Kidney (tissue), 14 donors: ENCODE data around the gene ERICH4. TPM values are rescaled to one million over a fixed set of nuclear protein-coding genes. Genes with fewer than 3 reads are reported as not detected.

Experiments used
- DNase-seq, 5 donors: peaks; one replicate each; pipeline ENCODE4 v3.0.0-alpha.2; 2013 to 2020
- FAIRE-seq: peaks from 2 replicates; lab custom pipeline; 2012; peaks lifted over from hg19 to GRCh38; lab: Jason Lieb, UNC
- H3K27ac ChIP-seq, 2 donors: one replicate each; pipeline ENCODE4 v1.7.0; 2013; ENCODE audit warnings: low read depth in 2 of 2, low read length in 2 of 2, inconsistent platforms in 1 of 2
- H3K27me3 ChIP-seq: one replicate; pipeline ENCODE4 v1.7.1; 2013; ENCODE audit warnings: low read length, inconsistent platforms; ENCODE audit not compliant: control insufficient read depth, insufficient read depth
- H3K36me3 ChIP-seq, 3 donors: one replicate each; pipeline versions ENCODE4 v1.7.0 to v1.7.1; 2013; ENCODE audit warnings: low read length in 3 of 3, control low read depth in 1 of 3, inconsistent platforms in 1 of 3; ENCODE audit not compliant: insufficient read depth in 3 of 3, control insufficient read depth in 2 of 3
- H3K4me1 ChIP-seq, 3 donors: one replicate each; pipeline versions ENCODE4 v1.7.0 to v1.7.1; 2013; ENCODE audit warnings: low read length in 3 of 3, inconsistent platforms in 1 of 3, low read depth in 1 of 3; ENCODE audit not compliant: control insufficient read depth in 2 of 3, insufficient read depth in 2 of 3
- H3K4me3 ChIP-seq, 3 donors: one replicate each; pipeline versions ENCODE4 v1.7.0 to v1.8.1; 2013; ENCODE audit warnings: low read length in 3 of 3, control low read depth in 1 of 3, inconsistent platforms in 1 of 3
- H3K9ac ChIP-seq, 3 donors: one replicate each; pipeline versions ENCODE4 v1.7.0 to v1.7.1; 2013; ENCODE audit warnings: low read length in 3 of 3, control low read depth in 1 of 3, inconsistent platforms in 1 of 3
- H3K9me3 ChIP-seq, 3 donors: one replicate each; pipeline versions ENCODE4 v1.7.0 to v1.7.1; 2013; ENCODE audit warnings: low read length in 3 of 3, control low read depth in 1 of 3, inconsistent platforms in 1 of 3; ENCODE audit not compliant: control insufficient read depth in 2 of 3, insufficient read depth in 1 of 3
- intact Hi-C: fragments of 100-400 bp; cut with DNase I; formaldehyde crosslinking; loops from one replicate; pipeline ENCODE4 v1.11.1; 2022
- polyA plus RNA-seq: library from polyadenylated mRNA; stranded (reverse); fragments of 350-450 nt; fragmentation: Illumina TruSeq; extraction: RNeasy Lipid Tissue Mini Kit (QIAGEN cat#74804); gene quantifications from one replicate; pipeline ENCODE4 v1.2.3, GENCODE V29; 2014; ENCODE audit warnings: low read depth, low replicate concordance; ENCODE audit not compliant: insufficient read depth
- total RNA-seq: library from RNA; stranded (reverse); fragmentation: NEBNext Ultra II Directional; extraction: Animal tissue kit (Norgen Biotek cat#: 25700); gene quantifications from one replicate; pipeline ENCODE4 v1.2.1, GENCODE V29; 2021
- TF ChIP-seq, protein P1 (sequence below): IDR thresholded peaks from 3 replicates; pipeline ENCODE4 v1.5.1; 2012; ENCODE audit warnings: mild to moderate bottlenecking, moderate library complexity, borderline replicate concordance; ENCODE audit not compliant: insufficient read depth; ENCODE audit errors: extremely low read depth
- donor health status: control.
- donor health status: control.
- donor health status: control.
- donor health status: control.
- donor health status: control.
- donor health status: DM: yes; HTN: yes; CAD: no.
- donor health status: Normal renal cell carcinoma (clear cell type).

The ERICH4 gene
- total and polyA plus RNA-seq, 2 donors from 2014 or later, result 23.1 TPM; not detected in 1

- H3K9me3 ChIP-seq, result no peaks in the 10 kb centered on the region
- peaks cover 2 to 28% (median 15%) of the 10 kb centered on the region in 3 donors for H3K36me3 ChIP-seq
- peak in 1 of 5 donors; percentile 73 for DNase-seq
- intact Hi-C loops, result no loop called here
- no peak overlapping the region for H3K4me3 ChIP-seq
- H3K27ac ChIP-seq, result no peak overlapping the region
- H3K27me3 ChIP-seq, result no peaks in the 10 kb centered on the region
- H3K9ac ChIP-seq, result no peak overlapping the region
- no peak for FAIRE-seq
- H3K4me1 ChIP-seq, result peaks cover 0 to 22% (median 9%) of the 10 kb centered on the region in 3 donors
- TF ChIP-seq, protein P1, sequence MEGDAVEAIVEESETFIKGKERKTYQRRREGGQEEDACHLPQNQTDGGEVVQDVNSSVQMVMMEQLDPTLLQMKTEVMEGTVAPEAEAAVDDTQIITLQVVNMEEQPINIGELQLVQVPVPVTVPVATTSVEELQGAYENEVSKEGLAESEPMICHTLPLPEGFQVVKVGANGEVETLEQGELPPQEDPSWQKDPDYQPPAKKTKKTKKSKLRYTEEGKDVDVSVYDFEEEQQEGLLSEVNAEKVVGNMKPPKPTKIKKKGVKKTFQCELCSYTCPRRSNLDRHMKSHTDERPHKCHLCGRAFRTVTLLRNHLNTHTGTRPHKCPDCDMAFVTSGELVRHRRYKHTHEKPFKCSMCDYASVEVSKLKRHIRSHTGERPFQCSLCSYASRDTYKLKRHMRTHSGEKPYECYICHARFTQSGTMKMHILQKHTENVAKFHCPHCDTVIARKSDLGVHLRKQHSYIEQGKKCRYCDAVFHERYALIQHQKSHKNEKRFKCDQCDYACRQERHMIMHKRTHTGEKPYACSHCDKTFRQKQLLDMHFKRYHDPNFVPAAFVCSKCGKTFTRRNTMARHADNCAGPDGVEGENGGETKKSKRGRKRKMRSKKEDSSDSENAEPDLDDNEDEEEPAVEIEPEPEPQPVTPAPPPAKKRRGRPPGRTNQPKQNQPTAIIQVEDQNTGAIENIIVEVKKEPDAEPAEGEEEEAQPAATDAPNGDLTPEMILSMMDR, result no peak
Measured at GRCh38 chr19:41424335-41425173, 18.4 kb upstream of the ERICH4 start.

- peak in 1 of 5 donors; percentile 69 for DNase-seq
- Histone ChIP-seq H3K27ac (no peak overlapping the region), H3K9me3 (no peaks in the 10 kb centered on the region), H3K4me1 (peaks cover 0 to 22% (median 9%) of the 10 kb centered on the region in 3 donors), H3K9ac (no peak overlapping the region), H3K36me3 (peaks cover 0 to 19% (median 9%) of the 10 kb centered on the region in 3 donors), H3K4me3 (no peak overlapping the region), H3K27me3 (no peaks in the 10 kb centered on the region)
- intact Hi-C loops, result no loop called here
- no peak for FAIRE-seq
- TF ChIP-seq, protein P1, result no peak
Measured at GRCh38 chr19:41425174-41426115, 17.5 kb upstream of the ERICH4 start.

- DNase-seq (peak in 1 of 5 donors; percentile 81), FAIRE-seq (no peak)
- Histone ChIP-seq H3K9ac (peak overlapping the region in 1 of 3 donors; percentile 91), H3K4me3 (peak overlapping the region; percentile 21 to 66 (median 55)), H3K9me3 (no peaks in the 10 kb centered on the region), H3K27me3 (no peaks in the 10 kb centered on the region), H3K4me1 (peaks cover 0 to 23% (median 9%) of the 10 kb centered on the region in 3 donors), H3K36me3 (peaks cover 0 to 18% (median 9%) of the 10 kb centered on the region in 3 donors), H3K27ac (peak overlapping the region in 1 of 2 donors; percentile 74)
- TF ChIP-seq, protein P1, result no peak
- intact Hi-C loops, result no loop called here
Measured at GRCh38 chr19:41426116-41426841, 16.7 kb upstream of the ERICH4 start.
